H1 (cell line): ENCODE measurements around the gene ARHGAP22. TPM values are rescaled to one million over a fixed set of nuclear protein-coding genes. Genes with fewer than 3 reads are reported as not detected.

Experiments
- CTCF ChIA-PET: fragments of 300-600 bp; sonication (Branson Sonifier 250); formaldehyde crosslinking; loops from one replicate; lab custom pipeline; 2021; ENCODE audit not compliant: partially characterized antibody; lab: Charles Lee
- POLR2A ChIA-PET: fragments of 300-600 bp; sonication (Branson Sonifier 250); formaldehyde crosslinking; loops from one replicate; lab custom pipeline; 2021; ENCODE audit warnings: inconsistent platforms; ENCODE audit not compliant: partially characterized antibody; lab: Charles Lee
- DNase-seq, 2 experiments: peaks; one replicate each; pipeline versions ENCODE4 v3.0.0 to v3.0.0-alpha.2; 2010 to 2022; ENCODE audit warnings: low spot score in 2 of 2, low read depth in 1 of 2, mixed read lengths in 1 of 2
- FAIRE-seq: peaks from 2 replicates; lab custom pipeline; 2011; peaks lifted over from hg19 to GRCh38; lab: Jason Lieb, UNC
- H2AFZ ChIP-seq: 2 replicates; pipeline ENCODE4 v1.8.1; 2012; ENCODE audit warnings: low read length, inconsistent platforms
- H2AK5ac ChIP-seq: 2 replicates; pipeline ENCODE4 v1.6.1; 2013; ENCODE audit warnings: low read depth, low read length
- H2BK120ac ChIP-seq: replicated peaks from 2 replicates; pipeline ENCODE3; 2013; ENCODE audit warnings: low read depth, low read length, inconsistent platforms
- H2BK12ac ChIP-seq: 2 replicates; pipeline ENCODE4 v1.6.1; 2013; ENCODE audit warnings: low read depth, low read length
- H2BK15ac ChIP-seq: 2 replicates; pipeline ENCODE4 v1.6.1; 2013; ENCODE audit warnings: low read length
- H2BK20ac ChIP-seq: 2 replicates; pipeline ENCODE4 v1.6.1; 2013; ENCODE audit warnings: low read length
- H2BK5ac ChIP-seq: 2 replicates; pipeline ENCODE4 v1.6.1; 2013; ENCODE audit warnings: low read depth, low read length
- H3K14ac ChIP-seq: 2 replicates; pipeline ENCODE4 v1.6.1; 2013; ENCODE audit warnings: inconsistent platforms; ENCODE audit not compliant: insufficient read length
- H3K18ac ChIP-seq: 2 replicates; pipeline ENCODE4 v1.6.1; 2013; ENCODE audit warnings: low read length; ENCODE audit errors: extremely low read depth
- H3K23ac ChIP-seq: 2 replicates; pipeline ENCODE4 v1.6.1; 2013; ENCODE audit warnings: inconsistent platforms; ENCODE audit not compliant: insufficient read length
- H3K23me2 ChIP-seq: 2 replicates; pipeline ENCODE4 v1.6.1; 2013; ENCODE audit warnings: low read depth, low read length
- H3K27ac ChIP-seq: 2 replicates; pipeline ENCODE4 v1.6.1; 2011; ENCODE audit warnings: low read depth, low read length, inconsistent platforms
- H3K27me3 ChIP-seq, 4 experiments: replicated peaks in 1 of 4; 1 replicate in 1 of 4; 2 replicates in 3 of 4; pipeline versions ENCODE4 v1.6.1 to v1.8.1; 2011 to 2013; ENCODE audit warnings: low read length in 3 of 4, mild to moderate bottlenecking in 3 of 4, inconsistent platforms in 2 of 4, mixed read lengths in 2 of 4, moderate library complexity in 1 of 4; ENCODE audit not compliant: control insufficient read depth in 3 of 4, insufficient read depth in 3 of 4; ENCODE audit errors: extremely low read depth in 1 of 4
- H3K36me3 ChIP-seq, 4 experiments: 2 replicates each; pipeline versions ENCODE4 v1.6.1 to v1.8.1; 2011 to 2013; ENCODE audit warnings: mild to moderate bottlenecking in 4 of 4, low read length in 3 of 4, moderate library complexity in 2 of 4, control low read depth in 1 of 4, inconsistent platforms in 1 of 4; ENCODE audit not compliant: insufficient read depth in 4 of 4, control insufficient read depth in 2 of 4
- H3K4ac ChIP-seq: replicated peaks from 2 replicates; pipeline ENCODE3; 2013; ENCODE audit warnings: low read length, low read depth, mixed read lengths, inconsistent platforms; ENCODE audit not compliant: insufficient read length
- H3K4me1 ChIP-seq, 4 experiments: replicated peaks in 1 of 4; 1 replicate in 1 of 4; 2 replicates in 3 of 4; pipeline versions ENCODE4 v1.6.1 to v1.8.1; 2011 to 2013; ENCODE audit warnings: low read length in 3 of 4, inconsistent platforms in 2 of 4, mixed read lengths in 1 of 4; ENCODE audit not compliant: insufficient read depth in 4 of 4, control insufficient read depth in 3 of 4
- H3K4me2 ChIP-seq, 2 experiments: 2 replicates each; pipeline versions ENCODE4 v1.6.1 to v1.8.1; 2011 to 2013; ENCODE audit warnings: low read depth in 2 of 2, low read length in 2 of 2, control low read depth in 1 of 2, inconsistent platforms in 1 of 2, mild to moderate bottlenecking in 1 of 2; ENCODE audit not compliant: insufficient read depth in 1 of 2
- H3K4me3 ChIP-seq, 4 experiments: fragments of 200-600, 300-600 bp in 1 of 4; sonication (generic), shearing (Covaris generic), sonication (Bioruptor Twin) in 1 of 4; 2 replicates each; pipeline versions ENCODE4 v1.5.1 to v1.8.1; 2011 to 2016; ENCODE audit warnings: low read length in 4 of 4, low read depth in 3 of 4, control low read depth in 2 of 4, inconsistent platforms in 2 of 4, mild to moderate bottlenecking in 2 of 4, mixed read lengths in 1 of 4, moderate library complexity in 1 of 4; ENCODE audit not compliant: insufficient read depth in 2 of 4; ENCODE audit errors: extremely low read depth in 1 of 4
- H3K56ac ChIP-seq: replicated peaks from 2 replicates; pipeline ENCODE3; 2013; ENCODE audit warnings: low read depth, mild to moderate bottlenecking, mixed read lengths, low read length, inconsistent platforms; ENCODE audit not compliant: insufficient read length
- H3K79me1 ChIP-seq: 2 replicates; pipeline ENCODE4 v1.6.1; 2013; ENCODE audit warnings: low read depth, low read length, control low read depth
- H3K79me2 ChIP-seq, 2 experiments: 2 replicates each; pipeline versions ENCODE4 v1.6.1 to v1.8.1; 2012 to 2013; ENCODE audit warnings: low read length in 2 of 2, mild to moderate bottlenecking in 2 of 2, inconsistent platforms in 1 of 2; ENCODE audit not compliant: insufficient read depth in 2 of 2, control insufficient read depth in 1 of 2
- H3K9ac ChIP-seq, 4 experiments: replicated peaks in 1 of 4; 1 replicate in 1 of 4; 2 replicates in 3 of 4; pipeline versions ENCODE4 v1.6.1 to v1.8.1; 2011 to 2013; ENCODE audit warnings: low read depth in 3 of 4, low read length in 3 of 4, control low read depth in 2 of 4, mild to moderate bottlenecking in 2 of 4, moderate library complexity in 2 of 4, inconsistent platforms in 1 of 4; ENCODE audit errors: extremely low read depth in 1 of 4
- H3K9me3 ChIP-seq, 2 experiments: 2 replicates each; pipeline versions ENCODE4 v1.6.1 to v1.8.1; 2012 to 2013; ENCODE audit warnings: mild to moderate bottlenecking in 2 of 2, moderate library complexity in 2 of 2, control low read depth in 1 of 2, inconsistent platforms in 1 of 2, low read depth in 1 of 2, low read length in 1 of 2, mixed read lengths in 1 of 2; ENCODE audit not compliant: insufficient read depth in 2 of 2
- H4K20me1 ChIP-seq, 2 experiments: replicated peaks in 1 of 2; 2 replicates each; pipeline versions ENCODE3 to v1.8.1; 2011 to 2013; ENCODE audit warnings: inconsistent platforms in 2 of 2, low read length in 2 of 2, mild to moderate bottlenecking in 1 of 2; ENCODE audit not compliant: insufficient read depth in 2 of 2, control insufficient read depth in 1 of 2
- H4K5ac ChIP-seq: 2 replicates; pipeline ENCODE4 v1.6.1; 2013; ENCODE audit warnings: low read length, low read depth, mixed read lengths, inconsistent platforms; ENCODE audit not compliant: insufficient read length
- H4K8ac ChIP-seq: 2 replicates; pipeline ENCODE4 v1.8.0; 2013; ENCODE audit warnings: mild to moderate bottlenecking, moderate library complexity, low read length, inconsistent platforms; ENCODE audit not compliant: insufficient read depth; ENCODE audit errors: extremely low read depth
- H4K91ac ChIP-seq: replicated peaks from 2 replicates; pipeline ENCODE3; 2013; ENCODE audit warnings: low read length, mixed read lengths, inconsistent platforms; ENCODE audit not compliant: insufficient read length
- BCL11A ChIP-seq, 2 experiments: IDR thresholded peaks; one replicate each; pipeline ENCODE4 v1.6.1; 2011; ENCODE audit warnings: low read depth in 2 of 2, low read length in 2 of 2, mild to moderate bottlenecking in 2 of 2
- CHD2 ChIP-seq: IDR thresholded peaks from 2 replicates; pipeline ENCODE4 v1.6.1; 2012; ENCODE audit warnings: low read length, improper control_type of control experiment
- EP300 ChIP-seq, 2 experiments: IDR thresholded peaks; 1 replicate in 1 of 2; 2 replicates in 1 of 2; pipeline ENCODE4 v1.6.1; 2011 to 2012; ENCODE audit warnings: low read depth in 2 of 2, low read length in 2 of 2, mild to moderate bottlenecking in 2 of 2, borderline replicate concordance in 1 of 2, inconsistent platforms in 1 of 2, moderate library complexity in 1 of 2
- HDAC6 ChIP-seq: IDR thresholded peaks from one replicate; pipeline ENCODE4 v1.7.1; 2012; ENCODE audit warnings: low read depth, mild to moderate bottlenecking, inconsistent platforms, low read length, moderate library complexity
- KDM5A ChIP-seq: fragments of 200-600 bp; IDR thresholded peaks from 2 replicates; pipeline ENCODE4 v1.7.1; 2012; ENCODE audit warnings: mild to moderate bottlenecking, low read length, inconsistent platforms, mixed read lengths
- MAFK ChIP-seq: IDR thresholded peaks from 2 replicates; pipeline ENCODE4 v1.6.1; 2012; ENCODE audit warnings: low read depth, mild to moderate bottlenecking, improper control_type of control experiment, low read length
- POLR2A ChIP-seq, 2 experiments: IDR thresholded peaks; 1 replicate in 1 of 2; 2 replicates in 1 of 2; pipeline ENCODE4 v1.6.1; 2011; ENCODE audit warnings: low read depth in 2 of 2, low read length in 2 of 2, mild to moderate bottlenecking in 2 of 2; ENCODE audit errors: control extremely low read depth in 1 of 2
- RAD21 ChIP-seq, 2 experiments: IDR thresholded peaks in 1 of 2; conservative IDR thresholded peaks in 1 of 2; 2 replicates each; pipeline ENCODE4 v1.6.1; 2011; ENCODE audit warnings: low read depth in 2 of 2, low read length in 2 of 2, improper control_type of control experiment in 1 of 2, inconsistent platforms in 1 of 2, mild to moderate bottlenecking in 1 of 2, moderate library complexity in 1 of 2
- RNF2 ChIP-seq: fragments of 200-900, 300-1000 bp; sonication (generic); IDR thresholded peaks from 2 replicates; pipeline ENCODE4 v1.7.1; 2016; ENCODE audit warnings: borderline replicate concordance, low read depth, mild to moderate bottlenecking, antibody characterized with exemption, low read length; ENCODE audit not compliant: poor library complexity, severe bottlenecking; ENCODE audit errors: missing control alignments
- RXRA ChIP-seq: IDR thresholded peaks from 2 replicates; pipeline ENCODE4 v1.6.1; 2011; ENCODE audit warnings: low read depth, mild to moderate bottlenecking, low read length, moderate library complexity; ENCODE audit not compliant: insufficient read depth
- SIX5 ChIP-seq: IDR thresholded peaks from 2 replicates; pipeline ENCODE4 v1.6.1; 2011; ENCODE audit warnings: mild to moderate bottlenecking, low read depth, low read length
- SP4 ChIP-seq: IDR thresholded peaks from 2 replicates; pipeline ENCODE4 v1.6.1; 2012; ENCODE audit warnings: low read length, inconsistent platforms
- TBP ChIP-seq: IDR thresholded peaks from 2 replicates; pipeline ENCODE4 v1.6.1; 2011; ENCODE audit warnings: low read depth, low read length, improper control_type of control experiment
- WGBS, 2 experiments: shearing (Covaris generic) in 1 of 2; methylation state at CpG; one replicate each; pipeline versions ENCODE4 v1.1.6 to v1.1.7; 2013 to 2015; ENCODE audit warnings: low lambda C conversion rate in 2 of 2, mixed read lengths in 2 of 2, inconsistent platforms in 1 of 2, low coverage in 1 of 2, missing lambda C conversion rate in 1 of 2; ENCODE audit not compliant: insufficient replicate concordance in 2 of 2, insufficient coverage in 1 of 2, insufficient read length in 1 of 2; ENCODE audit errors: extremely low coverage in 1 of 2, missing lambda C conversion rate in 1 of 2; 5-methylcytosine and 5-hydroxymethylcytosine counted together
- polyA plus RNA-seq, 7 experiments: library from polyadenylated mRNA; depleted of rRNA in 3 of 7; stranded (reverse) in 5 of 7; unstranded in 2 of 7; fragments of >200 nt in 5 of 7; fragments of 200-250 nt in 2 of 7; gene quantifications; 1 replicate in 5 of 7; 2 replicates in 1 of 7; 4 replicates in 1 of 7; pipeline versions ENCODE4 v1.2.1 to v1.2.3, GENCODE V29; 2011 to 2013; ENCODE audit warnings: missing spikeins in 2 of 7, mixed read lengths in 2 of 7
- total RNA-seq: library from RNA; stranded (reverse); fragmentation: NEBNext Ultra II Directional; extraction: Animal tissue kit (Norgen Biotek cat#: 25700); gene quantifications from 2 replicates; pipeline ENCODE4 v1.2.1, GENCODE V29; 2021
- TF ChIP-seq, protein P1 (sequence below): IDR thresholded peaks from 2 replicates; pipeline ENCODE4 v1.6.1; 2011; ENCODE audit warnings: low read depth, mild to moderate bottlenecking, low read length; ENCODE audit not compliant: insufficient read depth

The ARHGAP22 gene
- total and polyA plus RNA-seq, 2 of the 8 experiments (the other 6 are each of a cell fraction or from before 2014, with no cell fraction given), result 3.6 to 11.2 TPM

DNA sequence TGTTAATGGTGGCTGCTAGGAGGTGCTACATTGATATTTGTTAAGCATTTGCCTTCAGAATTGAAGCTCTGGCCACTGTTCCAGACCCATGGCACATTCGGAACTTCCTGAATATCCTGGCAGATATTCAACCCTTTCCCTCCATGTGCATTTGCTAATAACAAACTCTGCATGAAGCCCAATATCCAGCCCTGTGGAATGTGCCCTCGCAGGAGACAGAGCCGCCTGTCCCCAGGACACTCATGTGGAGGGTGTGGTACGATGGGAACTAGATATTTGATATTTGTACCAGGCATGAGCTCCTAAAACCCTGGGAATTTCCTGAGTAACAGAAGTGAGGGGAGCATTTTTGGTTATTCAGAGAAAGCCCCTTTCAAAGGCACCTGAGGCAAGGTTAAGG is 21.6 kb upstream of the ARHGAP22 start:
- Histone ChIP-seq H3K9ac (no peak overlapping the region), H2AK5ac (no peak overlapping the region), H2AFZ (no peak overlapping the region), H3K9me3 (no peaks in the 10 kb centered on the region), H4K8ac (no peak overlapping the region), H3K27ac (no peak overlapping the region), H4K91ac (no peak overlapping the region), H2BK15ac (no peak overlapping the region), H3K18ac (no peak overlapping the region), H4K20me1 (no peaks in the 10 kb centered on the region), H2BK120ac (no peak overlapping the region), H3K23ac (no peak overlapping the region), H3K4me2 (no peak overlapping the region), H3K4ac (no peak overlapping the region), H3K4me1 (no peaks in the 10 kb centered on the region), H2BK12ac (no peak overlapping the region), H4K5ac (no peak overlapping the region), H3K56ac (no peak overlapping the region), H3K79me2 (no peaks in the 10 kb centered on the region), H3K14ac (no peak overlapping the region), H3K79me1 (no peaks in the 10 kb centered on the region), H2BK20ac (no peak overlapping the region), H3K4me3 (no peak overlapping the region), H3K23me2 (peaks cover 4% of the 10 kb centered on the region; the same call in 1 of the 2 replicates), H3K36me3 (no peaks in the 10 kb centered on the region), H3K27me3 (no peaks in the 10 kb centered on the region), H2BK5ac (no peak overlapping the region)
- DNase-seq (no peak), FAIRE-seq (no peak)
- WGBS, 2 experiments, result 100% methylated on average over 4 of the region's 4 CpGs; no CpG with 5 or more reads in 1 of the 2 experiments
- ChIA-PET CTCF (interaction anchor here (0.8 to 6.2 kb wide), 4 partner anchors 12 to 104 kb away, joined by 3 to 44 read pairs (median 10); no protein-coding TSS in a partner anchor), POLR2A (no interaction called here)
- no peak for TF ChIP-seq POLR2A (IDR thresholded peaks at IDR 0.05; ENCODE audit: control extremely low read depth in 1 of 2, low read depth in 2 of 2, low read length in 2 of 2)
- no peak for TF ChIP-seq KDM5A
- no peak for TF ChIP-seq RNF2
- no peak for TF ChIP-seq EP300 (IDR thresholded peaks at IDR 0.05; ENCODE audit: borderline replicate concordance in 1 of 2, low read depth in 2 of 2, low read length in 2 of 2)
- no peak for TF ChIP-seq BCL11A (IDR thresholded peaks at IDR 0.05; ENCODE audit: low read depth in 2 of 2, low read length in 2 of 2)
- TF ChIP-seq SIX5, result no peak
- TF ChIP-seq, protein P1, sequence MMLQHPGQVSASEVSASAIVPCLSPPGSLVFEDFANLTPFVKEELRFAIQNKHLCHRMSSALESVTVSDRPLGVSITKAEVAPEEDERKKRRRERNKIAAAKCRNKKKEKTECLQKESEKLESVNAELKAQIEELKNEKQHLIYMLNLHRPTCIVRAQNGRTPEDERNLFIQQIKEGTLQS, result no peak
- no peak for TF ChIP-seq HDAC6
- TF ChIP-seq TBP, result no peak
- no peak for TF ChIP-seq RAD21 (IDR thresholded peaks at IDR 0.05 in 1 of 2, conservative IDR thresholded peaks at IDR 0.05 in 1 of 2; ENCODE audit: low read depth in 2 of 2, low read length in 2 of 2)
- no peak for TF ChIP-seq SP4
- no peak for TF ChIP-seq CHD2
- TF ChIP-seq RXRA, result no peak
- no peak for TF ChIP-seq MAFK
